Measurements from ENCODE around the gene SPG21. TPM values are rescaled to one million over a fixed set of nuclear protein-coding genes. Genes with fewer than 3 reads are reported as not detected.
A peak's percentile ranks its signal among the peaks of the same experiment; 100 is the strongest.

Gene SPG21
- total and polyA plus RNA-seq, 2 of the 8 experiments (the other 6 are each of a cell fraction or from before 2014, with no cell fraction given), result 67.3 to 72.7 TPM

GRCh38 chr15:64943512-64944225 lies 46.0 kb downstream of the SPG21 start:
- peak in 1 of 2 experiments; percentile 38 for DNase-seq (ENCODE audit: low read depth in 1 of 2, low spot score in 2 of 2)
- H3K4me3 ChIP-seq (ENCODE audit: extremely low read depth in 1 of 4, insufficient read depth in 2 of 4, low read depth in 3 of 4, low read length in 4 of 4), result no peak overlapping the region
- no peak overlapping the region for H2BK5ac ChIP-seq (ENCODE audit: low read depth, low read length)
- H2BK15ac ChIP-seq (ENCODE audit: low read length), result no peak overlapping the region
- H3K14ac ChIP-seq (ENCODE audit: insufficient read length), result no peak overlapping the region
- no peaks in the 10 kb centered on the region for H3K23me2 ChIP-seq (ENCODE audit: low read depth, low read length)
- no peak for FAIRE-seq
- H3K23ac ChIP-seq (ENCODE audit: insufficient read length), result no peak overlapping the region
- H3K79me1 ChIP-seq (ENCODE audit: low read depth, low read length), result no peaks in the 10 kb centered on the region
- H3K4me2 ChIP-seq (ENCODE audit: insufficient read depth in 1 of 2, low read depth in 2 of 2, low read length in 2 of 2), result no peak overlapping the region
- H4K8ac ChIP-seq (ENCODE audit: extremely low read depth, insufficient read depth, low read length), result no peak overlapping the region
- CTCF ChIA-PET (ENCODE audit: partially characterized antibody), result interaction anchor here (1.0 kb wide), 1 partner anchor 15 kb away, joined by 3 read pairs; no protein-coding TSS in a partner anchor
- no peak overlapping the region for H2AFZ ChIP-seq (ENCODE audit: low read length)
- no peak overlapping the region for H3K27ac ChIP-seq (ENCODE audit: low read depth, low read length)
- no peak overlapping the region for H2AK5ac ChIP-seq (ENCODE audit: low read depth, low read length)
- WGBS, 2 experiments (ENCODE audit: extremely low coverage in 1 of 2, insufficient coverage in 1 of 2, insufficient read length in 1 of 2, insufficient replicate concordance in 2 of 2, low coverage in 1 of 2, low lambda C conversion rate in 2 of 2, missing lambda C conversion rate in 1 of 2), result 84% methylated on average over 6 of the region's 6 CpGs; no CpG with 5 or more reads in 1 of the 2 experiments
- H3K18ac ChIP-seq (ENCODE audit: extremely low read depth, low read length), result no peak overlapping the region
- H3K4ac ChIP-seq (replicated peaks; ENCODE audit: insufficient read length, low read depth, low read length), result no peak overlapping the region
- H3K79me2 ChIP-seq (ENCODE audit: control insufficient read depth in 1 of 2, insufficient read depth in 2 of 2, low read length in 2 of 2), result no peaks in the 10 kb centered on the region
- no peaks in the 10 kb centered on the region for H3K36me3 ChIP-seq (ENCODE audit: control insufficient read depth in 2 of 4, insufficient read depth in 4 of 4, low read length in 3 of 4)
- H3K56ac ChIP-seq (replicated peaks; ENCODE audit: insufficient read length, low read depth, low read length), result no peak overlapping the region
- no peaks in the 10 kb centered on the region for H3K9me3 ChIP-seq (ENCODE audit: insufficient read depth in 2 of 2, low read depth in 1 of 2, low read length in 1 of 2)
- no peak overlapping the region for H2BK12ac ChIP-seq (ENCODE audit: low read depth, low read length)
- H4K5ac ChIP-seq (ENCODE audit: insufficient read length, low read depth, low read length), result no peak overlapping the region
- POLR2A ChIA-PET (ENCODE audit: partially characterized antibody), result interaction anchor here (0.6 to 1.1 kb wide), 3 partner anchors 17 to 162 kb away, joined by 3 to 4 read pairs (median 3); no protein-coding TSS in a partner anchor
- H2BK20ac ChIP-seq (ENCODE audit: low read length), result no peak overlapping the region
- H4K91ac ChIP-seq (replicated peaks; ENCODE audit: insufficient read length, low read length), result no peak overlapping the region
- H2BK120ac ChIP-seq (replicated peaks; ENCODE audit: low read depth, low read length), result no peak overlapping the region
- no peaks in the 10 kb centered on the region for H3K4me1 ChIP-seq (replicated peaks in 1 of 4; ENCODE audit: control insufficient read depth in 3 of 4, insufficient read depth in 4 of 4, low read length in 3 of 4)
- TF ChIP-seq GABPA (IDR thresholded peaks at IDR 0.05; ENCODE audit: borderline replicate concordance, insufficient read depth, low read length), result no peak
- TF ChIP-seq RAD21 (IDR thresholded peaks at IDR 0.05 in 1 of 2, conservative IDR thresholded peaks at IDR 0.05 in 1 of 2; ENCODE audit: low read depth in 2 of 2, low read length in 2 of 2), result peak in 1 of 2 experiments; percentile 6; a peak in 1 of 4 replicates
- peaks cover 0 to 3% of the 10 kb centered on the region in 2 experiments for H4K20me1 ChIP-seq (replicated peaks in 1 of 2; ENCODE audit: control insufficient read depth in 1 of 2, insufficient read depth in 2 of 2, low read length in 2 of 2)
- H3K9ac ChIP-seq (replicated peaks in 1 of 4; ENCODE audit: extremely low read depth in 1 of 4, low read depth in 3 of 4, low read length in 3 of 4), result no peak overlapping the region
- no peaks in the 10 kb centered on the region for H3K27me3 ChIP-seq (replicated peaks in 1 of 4; ENCODE audit: control insufficient read depth in 3 of 4, extremely low read depth in 1 of 4, insufficient read depth in 3 of 4, low read length in 3 of 4)

All from H1 (cell line).